IMR-90 (cell line): ENCODE measurements around the gene BTBD1. TPM values are rescaled to one million over a fixed set of nuclear protein-coding genes. Genes with fewer than 3 reads are reported as not detected.

ENCODE experiments used
- ATAC-seq: fragments of 200-7000 bp; cut with Tn5 transposase; 2 replicates; pipeline ENCODE4 v1.9.1; 2020; ENCODE audit warnings: low read depth, mild to moderate bottlenecking, moderate library complexity
- BruUV-seq: library from RNA; stranded (reverse); fragments of 400-500 nt; replicated peaks from 2 replicates; lab custom pipeline; 2021; lab: Mats Ljungman, UMichigan
- CTCF ChIA-PET: fragments of 300-600 bp; formaldehyde crosslinking; extraction: SDS; loops from one replicate; lab custom pipeline; 2021; ENCODE audit warnings: antibody characterized with exemption; lab: Yijun Ruan, JAX
- POLR2A ChIA-PET: fragments of 300-600 bp; sonication (Branson Sonifier 250); formaldehyde crosslinking; loops from one replicate; lab custom pipeline; 2022; ENCODE audit warnings: antibody characterized with exemption; ENCODE audit not compliant: unreplicated experiment; lab: Charles Lee
- DNase-seq: peaks from one replicate; pipeline ENCODE4 v3.0.0; 2013
- H2AFZ ChIP-seq: replicated peaks from 2 replicates; pipeline ENCODE3; 2013; ENCODE audit warnings: low read length, mild to moderate bottlenecking; ENCODE audit not compliant: poor library complexity
- H2AK5ac ChIP-seq: 2 replicates; pipeline ENCODE4 v1.6.1; 2013; ENCODE audit warnings: low read depth, low read length, inconsistent platforms
- H2AK9ac ChIP-seq: replicated peaks from 2 replicates; pipeline ENCODE3; 2013; ENCODE audit warnings: mild to moderate bottlenecking, low read depth, low read length, moderate library complexity; ENCODE audit not compliant: poor library complexity
- H2BK120ac ChIP-seq: 2 replicates; pipeline ENCODE4 v1.6.1; 2013; ENCODE audit warnings: low read depth, low read length, inconsistent platforms
- H2BK15ac ChIP-seq: 3 replicates; pipeline ENCODE4 v1.6.1; 2013; ENCODE audit warnings: low read depth, low read length, inconsistent platforms
- H2BK20ac ChIP-seq: 2 replicates; pipeline ENCODE4 v1.6.1; 2013; ENCODE audit warnings: low read depth, mild to moderate bottlenecking, inconsistent platforms, low read length, moderate library complexity
- H2BK5ac ChIP-seq: 2 replicates; pipeline ENCODE4 v1.6.1; 2013; ENCODE audit warnings: mild to moderate bottlenecking, low read depth, low read length, inconsistent platforms; ENCODE audit not compliant: poor library complexity, severe bottlenecking
- H3K14ac ChIP-seq: replicated peaks from 2 replicates; pipeline ENCODE4 v1.6.1; 2013; ENCODE audit warnings: low read depth, low read length, inconsistent platforms
- H3K18ac ChIP-seq: 2 replicates; pipeline ENCODE4 v1.6.1; 2013; ENCODE audit warnings: low read depth, low read length, control low read depth
- H3K23ac ChIP-seq: 2 replicates; pipeline ENCODE4 v1.6.1; 2013; ENCODE audit warnings: low read depth, low read length, inconsistent platforms
- H3K27ac ChIP-seq: 2 replicates; pipeline ENCODE4 v1.5.1; 2013; ENCODE audit warnings: mild to moderate bottlenecking, control low read depth, low read length; ENCODE audit not compliant: insufficient read depth
- H3K27me3 ChIP-seq: 2 replicates; pipeline ENCODE4 v1.6.1; 2013; ENCODE audit warnings: low read length; ENCODE audit not compliant: control insufficient read depth, insufficient read depth
- H3K36me3 ChIP-seq: 2 replicates; pipeline ENCODE4 v1.6.1; 2013; ENCODE audit warnings: low read length, mixed read lengths; ENCODE audit not compliant: control insufficient read depth, insufficient read depth
- H3K4ac ChIP-seq: 2 replicates; pipeline ENCODE4 v1.6.1; 2013; ENCODE audit warnings: low read depth, low read length, inconsistent platforms
- H3K4me1 ChIP-seq: 2 replicates; pipeline ENCODE4 v1.6.1; 2013; ENCODE audit warnings: low read length, mixed read lengths; ENCODE audit not compliant: control insufficient read depth, insufficient read depth
- H3K4me2 ChIP-seq: 2 replicates; pipeline ENCODE4 v1.6.1; 2013; ENCODE audit warnings: low read depth, mild to moderate bottlenecking, control low read depth, low read length, moderate library complexity
- H3K4me3 ChIP-seq: 2 replicates; pipeline ENCODE4 v1.5.1; 2013; ENCODE audit warnings: low read depth, mild to moderate bottlenecking, control low read depth, low read length, moderate library complexity; ENCODE audit not compliant: insufficient read depth
- H3K56ac ChIP-seq: 2 replicates; pipeline ENCODE4 v1.6.1; 2013; ENCODE audit warnings: low read length, inconsistent platforms; ENCODE audit not compliant: insufficient read depth; ENCODE audit errors: extremely low read depth
- H3K79me1 ChIP-seq, 2 experiments: 2 replicates each; pipeline ENCODE4 v1.6.1; 2013; ENCODE audit warnings: low read length in 2 of 2, inconsistent platforms in 1 of 2, low read depth in 1 of 2
- H3K9ac ChIP-seq: 2 replicates; pipeline ENCODE4 v1.6.1; 2013; ENCODE audit warnings: low read depth, low read length, control low read depth
- H3K9me1 ChIP-seq: 2 replicates; pipeline ENCODE4 v1.6.1; 2013; ENCODE audit warnings: low read length, inconsistent platforms; ENCODE audit not compliant: insufficient read depth
- H3K9me3 ChIP-seq: 2 replicates; pipeline ENCODE4 v1.6.1; 2013; ENCODE audit warnings: low read length; ENCODE audit not compliant: control insufficient read depth, insufficient read depth
- H4K20me1 ChIP-seq: 2 replicates; pipeline ENCODE4 v1.6.1; 2013; ENCODE audit warnings: low read length, inconsistent platforms; ENCODE audit not compliant: insufficient read depth
- H4K5ac ChIP-seq: 2 replicates; pipeline ENCODE4 v1.6.1; 2013; ENCODE audit warnings: mild to moderate bottlenecking, low read depth, low read length, control low read depth
- H4K8ac ChIP-seq, 2 experiments: 2 replicates each; pipeline ENCODE4 v1.6.1; 2013; ENCODE audit warnings: low read depth in 2 of 2, low read length in 2 of 2, control low read depth in 1 of 2, inconsistent platforms in 1 of 2
- H4K91ac ChIP-seq: 2 replicates; pipeline ENCODE4 v1.6.1; 2013; ENCODE audit warnings: low read depth, low read length, inconsistent platforms; ENCODE audit not compliant: insufficient read depth
- BHLHE40 ChIP-seq: fragments of 150-350 bp; IDR thresholded peaks from 2 replicates; pipeline ENCODE4 v1.6.1; 2016; ENCODE audit warnings: mild to moderate bottlenecking, low read depth, low read length
- CEBPB ChIP-seq: IDR thresholded peaks from 2 replicates; pipeline ENCODE4 v1.6.1; 2012; ENCODE audit warnings: low read depth, low read length, improper control_type of control experiment
- CHD1 ChIP-seq: IDR thresholded peaks from 2 replicates; pipeline ENCODE4 v1.6.1; 2012; ENCODE audit warnings: low read depth, low read length, improper control_type of control experiment
- CTCF ChIP-seq: conservative IDR thresholded peaks from 2 replicates; pipeline ENCODE4 v1.5.1; 2012; ENCODE audit warnings: mild to moderate bottlenecking, low read depth, low read length, improper control_type of control experiment
- ELK1 ChIP-seq: fragments of 150-350 bp; IDR thresholded peaks from 2 replicates; pipeline ENCODE4 v1.6.1; 2016; ENCODE audit warnings: low read depth, mild to moderate bottlenecking, low read length, moderate library complexity, borderline replicate concordance
- FOS ChIP-seq: fragments of 150-350 bp; IDR thresholded peaks from 2 replicates; pipeline ENCODE4 v1.6.1; 2016; ENCODE audit warnings: low read depth, low read length
- MAFK ChIP-seq: IDR thresholded peaks from 2 replicates; pipeline ENCODE4 v1.6.1; 2012; ENCODE audit warnings: low read depth, low read length, improper control_type of control experiment
- MAZ ChIP-seq: IDR thresholded peaks from 2 replicates; pipeline ENCODE4 v1.6.1; 2012; ENCODE audit warnings: low read depth, mild to moderate bottlenecking, low read length, improper control_type of control experiment, moderate library complexity, borderline replicate concordance
- MXI1 ChIP-seq: IDR thresholded peaks from 2 replicates; pipeline ENCODE4 v1.6.1; 2012; ENCODE audit warnings: low read depth, mild to moderate bottlenecking, low read length, moderate library complexity, borderline replicate concordance
- NFE2L2 ChIP-seq: fragments of 150-350 bp; IDR thresholded peaks from 2 replicates; pipeline ENCODE4 v1.6.1; 2016; ENCODE audit warnings: low read depth, mild to moderate bottlenecking, low read length
- POLR2A ChIP-seq: IDR thresholded peaks from 2 replicates; pipeline ENCODE4 v1.6.1; 2012; ENCODE audit warnings: mild to moderate bottlenecking, low read depth, low read length
- RAD21 ChIP-seq: IDR thresholded peaks from 2 replicates; pipeline ENCODE4 v1.6.1; 2012; ENCODE audit warnings: low read length, improper control_type of control experiment
- RCOR1 ChIP-seq: IDR thresholded peaks from 2 replicates; pipeline ENCODE4 v1.6.1; 2012; ENCODE audit warnings: mild to moderate bottlenecking, low read length, improper control_type of control experiment; ENCODE audit not compliant: insufficient replicate concordance
- RFX5 ChIP-seq: IDR thresholded peaks from 2 replicates; pipeline ENCODE4 v1.8.0; 2012; ENCODE audit warnings: low read depth, mild to moderate bottlenecking, low read length, moderate library complexity
- SMC3 ChIP-seq: fragments of 150-350 bp; IDR thresholded peaks from 2 replicates; pipeline ENCODE4 v1.6.1; 2016; ENCODE audit warnings: low read depth, mild to moderate bottlenecking, antibody characterized with exemption, low read length, moderate library complexity
- USF2 ChIP-seq: fragments of 150-350 bp; IDR thresholded peaks from 2 replicates; pipeline ENCODE4 v1.6.1; 2017; ENCODE audit warnings: mild to moderate bottlenecking, antibody characterized with exemption, low read length, low read depth
- WGBS, 2 experiments: methylation state at CpG; one replicate each; pipeline versions ENCODE4 v1.1.5 to v1.1.7; 2013; ENCODE audit warnings: missing lambda C conversion rate in 2 of 2; ENCODE audit not compliant: insufficient read length in 1 of 2; ENCODE audit errors: extremely low coverage in 2 of 2; 5-methylcytosine and 5-hydroxymethylcytosine counted together
- dilution Hi-C: fragments of 300-500 bp; cut with HindIII; formaldehyde crosslinking; loops from one replicate; pipeline ENCODE4 v1.14.3; 2018; ENCODE audit warnings: low sequenced_read_pairs; ENCODE audit not compliant: unreplicated experiment
- in situ Hi-C: fragments of 300-500 bp; cut with MboI; formaldehyde crosslinking; loops from 3 replicates; pipeline ENCODE4 v1.14.3; 2019; ENCODE audit warnings: low sequenced_read_pairs, inconsistent platforms, mixed read lengths
- intact Hi-C: fragments of 100-400 bp; cut with micrococcal nuclease; formaldehyde crosslinking; loops from 2 replicates; pipeline ENCODE4 v1.10.0; 2022
- polyA plus RNA-seq, 3 experiments: library from polyadenylated mRNA; depleted of rRNA; stranded (reverse); fragments of >200 nt; gene quantifications; 2 replicates each; pipeline ENCODE4 v1.2.3, GENCODE V29; 2012; ENCODE audit warnings: low replicate concordance in 1 of 3
- total RNA-seq: library from RNA; depleted of rRNA; stranded (reverse); fragments of >200 nt; gene quantifications from 2 replicates; pipeline ENCODE4 v1.2.3, GENCODE V29; 2012

Gene BTBD1
- total and polyA plus RNA-seq, 2 of the 4 experiments (the other 2 are of a cell fraction): 39.3 to 78.7 TPM

GRCh38 chr15:83057696-83058376, 9.2 kb downstream of the BTBD1 start:
- no peak overlapping the region for H2BK120ac ChIP-seq
- H3K23ac ChIP-seq: no peak overlapping the region
- no peak overlapping the region for H2AK5ac ChIP-seq
- H4K20me1 ChIP-seq: peaks cover 50% of the 10 kb centered on the region
- peaks cover 30 to 60% of the 10 kb centered on the region in 2 experiments for H3K79me1 ChIP-seq
- no peak overlapping the region for H2BK15ac ChIP-seq
- H2AFZ ChIP-seq: no peak overlapping the region
- H3K36me3 ChIP-seq: peaks cover 15% of the 10 kb centered on the region
- H3K56ac ChIP-seq: no peak overlapping the region
- H3K4me3 ChIP-seq: no peak overlapping the region
- TF ChIP-seq RFX5 (no peak), CHD1 (no peak), USF2 (no peak), CTCF (no peak), RCOR1 (no peak), RAD21 (no peak), CEBPB (no peak), FOS (no peak), ELK1 (no peak), NFE2L2 (no peak), MAZ (no peak), BHLHE40 (no peak), MXI1 (no peak), SMC3 (no peak), POLR2A (no peak), MAFK (no peak)
- H3K9ac ChIP-seq: no peak overlapping the region
- H3K4me1 ChIP-seq: peaks cover 6% of the 10 kb centered on the region
- no peak overlapping the region for H3K4me2 ChIP-seq
- no peak overlapping the region for H4K5ac ChIP-seq
- no CpG with 5 or more reads among the region's 7 CpGs for WGBS, 2 experiments
- no peak overlapping the region for H3K27ac ChIP-seq
- dilution Hi-C loops (no loop called here), intact Hi-C loops (no loop called here), in situ Hi-C loops (no loop called here)
- no peak overlapping the region for H4K91ac ChIP-seq
- H4K8ac ChIP-seq: no peak overlapping the region
- no peak overlapping the region for H3K18ac ChIP-seq
- ChIA-PET POLR2A (no interaction called here), CTCF (no interaction called here)
- no peak overlapping the region for H2AK9ac ChIP-seq
- H3K14ac ChIP-seq: no peak overlapping the region
- H2BK5ac ChIP-seq: no peak overlapping the region
- no TSS peak for BruUV-seq
- ATAC-seq: no peak
- H2BK20ac ChIP-seq: no peak overlapping the region
- no peak overlapping the region for H3K4ac ChIP-seq
- DNase-seq: no peak
- no peaks in the 10 kb centered on the region for H3K9me3 ChIP-seq
- peaks cover 8% of the 10 kb centered on the region for H3K9me1 ChIP-seq
- H3K27me3 ChIP-seq: no peaks in the 10 kb centered on the region
